Peyer's patch (tissue), 4 donors: Measurements from ENCODE around the gene ADGRE3. TPM values are rescaled to one million over a fixed set of nuclear protein-coding genes. Genes with fewer than 3 reads are reported as not detected.

Experiments
- small RNA-seq, 2 donors: library from RNA; depleted of rRNA; stranded (forward); fragments of <200 nt; gene quantifications; one replicate each; pipeline ENCODE3, GENCODE V24; 2016
- total RNA-seq, 4 donors: library from RNA; depleted of rRNA; stranded (reverse); fragments of >200 nt; gene quantifications; one replicate each; pipeline ENCODE4 v1.1.0, GENCODE V29; 2016

Gene ADGRE3
- total RNA-seq, 4 donors from 2014 or later = not detected

Small RNAs within 50 kb of the gene (small RNA-seq; reads per million reads assigned to genes)
- gene AC022149.2 = 0 reads per million in 2 donors
- 0 reads per million in 2 donors for gene RN7SL842P

Other genes with a start within 250 kb of the ADGRE3 start
- 100 to 1,000 TPM in 1 of 4 donors, 10 to 100 TPM in 3; 13.1 to 140 (median 28.2) TPM for gene PKN1, start 241.5 kb downstream of the ADGRE3 start, total RNA-seq
- not detected for gene PTGER1, start 199.5 kb downstream of the ADGRE3 start, total RNA-seq
- 10 to 100 TPM; 45.8 to 68.5 (median 65.2) TPM for gene GIPC1, start 178.7 kb downstream of the ADGRE3 start, total RNA-seq
- gene DNAJB1, start 156.4 kb downstream of the ADGRE3 start, total RNA-seq = 10 to 100 TPM; 34.5 to 60.2 (median 54.1) TPM
- gene TECR, start 145.2 kb downstream of the ADGRE3 start, total RNA-seq = 100 to 1,000 TPM in 1 of 4 donors, 10 to 100 TPM in 3; 24.8 to 103 (median 78.7) TPM
- gene NDUFB7, start 102.8 kb downstream of the ADGRE3 start, total RNA-seq = 100 to 1,000 TPM; 275 to 432 (median 358) TPM
- 10 to 100 TPM in 1 of 4 donors, 1 to 10 TPM in 1, not detected in 2; 1.3 to 12.4 TPM for gene CLEC17A, start 91.8 kb downstream of the ADGRE3 start, total RNA-seq
- 10 to 100 TPM in 3 of 4 donors, 1 to 10 TPM in 1; 7.5 to 27.8 (median 17.1) TPM for gene ZNF333, start 15.2 kb upstream of the ADGRE3 start, total RNA-seq
- gene ADGRE2, start 103.7 kb upstream of the ADGRE3 start, total RNA-seq = 10 to 100 TPM in 1 of 4 donors, 1 to 10 TPM in 2, not detected in 1; 1.2 to 16.5 (median 1.9) TPM
- not detected for gene OR7A5, start 160.3 kb upstream of the ADGRE3 start, total RNA-seq
- gene OR7C1, start 160.3 kb upstream of the ADGRE3 start, total RNA-seq = not detected
- gene OR7A10, start 174.1 kb upstream of the ADGRE3 start, total RNA-seq = not detected
- gene OR7A17, start 211.3 kb upstream of the ADGRE3 start, total RNA-seq = not detected